Central memory CD8-positive, alpha-beta T cell (primary cell): Measurements from ENCODE around the gene HAPLN3.

ENCODE experiments used
- ATAC-seq: fragments of 150-1000 bp; cut with Tn5 transposase; replicated peaks from 2 replicates; pipeline ENCODE4 v1.10.0; 2022; ENCODE audit warnings: mild to moderate bottlenecking, moderate FRiP score, moderate number of reproducible peaks; ENCODE audit not compliant: poor library complexity, severe bottlenecking; ENCODE audit errors: extremely low read depth
- DNase-seq, 2 donors: peaks; one replicate each; pipeline ENCODE4 v3.0.0; 2021; ENCODE audit warnings: low spot score in 2 of 2
- H3K27ac Mint-ChIP-seq: one replicate; pipeline ENCODE4 v1.8.0; 2022; ENCODE audit warnings: low read depth, mild to moderate bottlenecking, moderate library complexity, mixed read lengths
- H3K27me3 Mint-ChIP-seq: one replicate; pipeline ENCODE4 v1.8.0; 2022; ENCODE audit warnings: mixed read lengths
- H3K36me3 Mint-ChIP-seq: one replicate; pipeline ENCODE4 v1.8.0; 2022; ENCODE audit warnings: mild to moderate bottlenecking, moderate library complexity, mixed read lengths; ENCODE audit not compliant: insufficient read depth
- H3K4me1 Mint-ChIP-seq: one replicate; pipeline ENCODE4 v1.8.0; 2022; ENCODE audit warnings: mixed read lengths
- H3K4me3 Mint-ChIP-seq: one replicate; pipeline ENCODE4 v1.8.0; 2022; ENCODE audit warnings: mild to moderate bottlenecking, moderate library complexity, mixed read lengths
- H3K9me3 Mint-ChIP-seq: one replicate; pipeline ENCODE4 v1.8.0; 2022; ENCODE audit warnings: mixed read lengths

The HAPLN3 gene

GRCh38 chr15:88908123-88908522 lies 12.8 kb upstream of the HAPLN3 start:
- H3K27ac Mint-ChIP-seq = no peak overlapping the region
- peaks cover 21% of the 10 kb centered on the region for H3K4me1 Mint-ChIP-seq
- no peaks in the 10 kb centered on the region for H3K27me3 Mint-ChIP-seq
- no peaks in the 10 kb centered on the region for H3K9me3 Mint-ChIP-seq
- ATAC-seq = no peak
- H3K36me3 Mint-ChIP-seq = no peaks in the 10 kb centered on the region
- DNase-seq = no peak
- H3K4me3 Mint-ChIP-seq = no peak overlapping the region

DNA sequence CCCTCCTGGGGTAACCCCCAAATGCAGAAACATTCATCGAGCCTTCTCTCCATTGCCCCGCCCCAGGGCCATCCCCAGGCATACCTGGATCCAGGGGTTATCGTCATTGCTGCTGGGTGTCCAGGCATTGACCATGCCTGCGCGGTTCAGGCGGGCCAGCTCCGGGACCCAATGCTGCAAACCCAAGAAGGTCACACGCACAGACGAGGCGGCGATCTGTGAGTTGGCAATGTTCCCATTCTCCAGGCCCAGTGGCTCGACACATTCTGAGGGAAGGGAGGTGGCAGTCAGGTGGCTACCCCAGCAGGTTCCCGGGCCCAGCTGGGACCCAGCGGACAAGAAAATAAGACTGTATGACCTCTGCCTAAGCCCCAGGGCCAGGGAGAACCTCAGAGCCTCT lies 11.8 kb upstream of the HAPLN3 start:
- H3K36me3 Mint-ChIP-seq = no peaks in the 10 kb centered on the region
- ATAC-seq (no peak), DNase-seq (no peak)
- peak overlapping the region; percentile 6 for H3K27ac Mint-ChIP-seq
- peaks cover 21% of the 10 kb centered on the region for H3K4me1 Mint-ChIP-seq
- H3K9me3 Mint-ChIP-seq = no peaks in the 10 kb centered on the region
- H3K27me3 Mint-ChIP-seq = no peaks in the 10 kb centered on the region
- no peak overlapping the region for H3K4me3 Mint-ChIP-seq

DNA sequence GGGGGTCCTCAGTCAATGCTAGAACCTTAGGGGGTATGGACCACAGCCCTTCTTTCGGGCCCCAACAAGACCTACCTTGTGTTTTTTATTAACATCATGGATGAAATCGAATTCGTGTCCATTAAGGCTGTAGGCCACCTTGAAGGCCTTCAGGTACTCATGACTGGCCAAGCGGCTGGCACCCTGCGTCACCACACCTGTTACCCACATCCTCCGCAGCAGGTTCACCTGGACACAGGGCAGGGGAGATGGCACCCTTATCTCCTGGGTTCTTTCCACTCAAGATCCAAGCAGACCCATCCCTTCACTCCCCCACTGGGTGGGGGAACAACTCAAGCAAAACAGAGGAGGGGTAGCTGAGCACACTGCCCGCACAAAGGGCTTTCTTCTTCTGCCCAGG lies 11.2 kb upstream of the HAPLN3 start:
- H3K27me3 Mint-ChIP-seq = no peaks in the 10 kb centered on the region
- no peak overlapping the region for H3K4me3 Mint-ChIP-seq
- H3K4me1 Mint-ChIP-seq = peaks cover 21% of the 10 kb centered on the region
- ATAC-seq (no peak), DNase-seq (no peak)
- H3K27ac Mint-ChIP-seq = no peak overlapping the region
- no peaks in the 10 kb centered on the region for H3K9me3 Mint-ChIP-seq
- no peaks in the 10 kb centered on the region for H3K36me3 Mint-ChIP-seq

- DNase-seq (no peak), ATAC-seq (no peak)
- Mint-ChIP-seq H3K9me3 (no peaks in the 10 kb centered on the region), H3K27me3 (no peaks in the 10 kb centered on the region), H3K27ac (no peak overlapping the region), H3K36me3 (no peaks in the 10 kb centered on the region), H3K4me3 (no peak overlapping the region), H3K4me1 (peaks cover 21% of the 10 kb centered on the region)
These were observed 10.8 kb upstream of the HAPLN3 start for GRCh38 chr15:88906130-88906529.

GRCh38 chr15:88905576-88905975 lies 10.2 kb upstream of the HAPLN3 start:
- Mint-ChIP-seq H3K4me1 (peaks cover 16% of the 10 kb centered on the region), H3K36me3 (no peaks in the 10 kb centered on the region), H3K27me3 (no peaks in the 10 kb centered on the region), H3K4me3 (no peak overlapping the region), H3K9me3 (no peaks in the 10 kb centered on the region), H3K27ac (no peak overlapping the region)
- ATAC-seq (no peak), DNase-seq (no peak)

DNA sequence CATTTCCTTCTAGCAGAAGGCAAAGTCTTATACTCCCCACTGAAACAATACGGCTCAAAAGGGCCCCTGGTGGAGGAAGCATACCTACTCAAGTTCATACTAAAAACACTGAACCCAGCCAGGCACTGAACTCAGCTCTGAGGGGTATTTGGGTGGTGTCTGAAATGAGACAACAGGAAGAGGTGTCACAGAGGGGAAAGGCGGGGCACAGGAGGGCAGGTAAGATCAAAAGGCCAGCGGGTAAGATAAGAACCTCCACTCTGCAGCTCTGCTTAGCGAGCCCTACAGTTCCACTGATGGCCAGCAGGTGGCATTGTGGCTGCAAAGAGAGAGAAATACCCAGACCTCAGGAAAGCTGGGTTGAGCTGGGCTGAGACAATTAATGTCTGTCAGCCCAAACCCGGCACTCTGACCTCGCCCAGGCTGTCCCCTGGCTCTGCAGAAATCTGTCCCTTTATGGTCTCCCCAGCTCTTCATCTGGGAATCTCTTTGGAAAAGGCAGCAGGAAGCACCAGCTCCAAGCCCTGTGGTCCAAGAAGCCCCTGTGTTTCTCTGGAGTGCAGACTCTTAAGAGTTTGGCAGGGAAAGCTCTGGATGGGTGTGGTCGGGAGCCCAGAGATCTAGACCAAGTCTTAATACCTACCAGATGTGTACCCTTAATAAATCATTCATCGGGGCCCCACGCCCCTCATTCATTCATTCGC lies 9.4 kb upstream of the HAPLN3 start:
- Mint-ChIP-seq H3K4me1 (peaks cover 16% of the 10 kb centered on the region), H3K27me3 (no peaks in the 10 kb centered on the region), H3K9me3 (no peaks in the 10 kb centered on the region), H3K36me3 (no peaks in the 10 kb centered on the region), H3K4me3 (peak overlapping the region; percentile 49), H3K27ac (peak overlapping the region; percentile 87)
- ATAC-seq (peak; percentile 99), DNase-seq (peak; percentile 90 to 93)

GRCh38 chr15:88904257-88904623 lies 8.9 kb upstream of the HAPLN3 start:
- Mint-ChIP-seq H3K4me1 (peaks cover 16% of the 10 kb centered on the region), H3K36me3 (no peaks in the 10 kb centered on the region), H3K4me3 (peak overlapping the region; percentile 49), H3K9me3 (no peaks in the 10 kb centered on the region), H3K27me3 (no peaks in the 10 kb centered on the region), H3K27ac (peak overlapping the region; percentile 87)
- no peak for ATAC-seq
- no peak for DNase-seq

- Mint-ChIP-seq H3K27me3 (no peaks in the 10 kb centered on the region), H3K9me3 (no peaks in the 10 kb centered on the region), H3K4me3 (no peak overlapping the region), H3K4me1 (peaks cover 16% of the 10 kb centered on the region), H3K36me3 (no peaks in the 10 kb centered on the region), H3K27ac (no peak overlapping the region)
- ATAC-seq = no peak
- DNase-seq = no peak
These were observed 7.5 kb upstream of the HAPLN3 start for GRCh38 chr15:88902846-88903245.

- no peaks in the 10 kb centered on the region for H3K9me3 Mint-ChIP-seq
- no peaks in the 10 kb centered on the region for H3K27me3 Mint-ChIP-seq
- H3K4me1 Mint-ChIP-seq = peaks cover 21% of the 10 kb centered on the region
- H3K4me3 Mint-ChIP-seq = no peak overlapping the region
- no peak for ATAC-seq
- peak overlapping the region; percentile 73 for H3K27ac Mint-ChIP-seq
- no peaks in the 10 kb centered on the region for H3K36me3 Mint-ChIP-seq
- DNase-seq = no peak
These were observed 7.0 kb upstream of the HAPLN3 start for GRCh38 chr15:88902221-88902835.

DNA sequence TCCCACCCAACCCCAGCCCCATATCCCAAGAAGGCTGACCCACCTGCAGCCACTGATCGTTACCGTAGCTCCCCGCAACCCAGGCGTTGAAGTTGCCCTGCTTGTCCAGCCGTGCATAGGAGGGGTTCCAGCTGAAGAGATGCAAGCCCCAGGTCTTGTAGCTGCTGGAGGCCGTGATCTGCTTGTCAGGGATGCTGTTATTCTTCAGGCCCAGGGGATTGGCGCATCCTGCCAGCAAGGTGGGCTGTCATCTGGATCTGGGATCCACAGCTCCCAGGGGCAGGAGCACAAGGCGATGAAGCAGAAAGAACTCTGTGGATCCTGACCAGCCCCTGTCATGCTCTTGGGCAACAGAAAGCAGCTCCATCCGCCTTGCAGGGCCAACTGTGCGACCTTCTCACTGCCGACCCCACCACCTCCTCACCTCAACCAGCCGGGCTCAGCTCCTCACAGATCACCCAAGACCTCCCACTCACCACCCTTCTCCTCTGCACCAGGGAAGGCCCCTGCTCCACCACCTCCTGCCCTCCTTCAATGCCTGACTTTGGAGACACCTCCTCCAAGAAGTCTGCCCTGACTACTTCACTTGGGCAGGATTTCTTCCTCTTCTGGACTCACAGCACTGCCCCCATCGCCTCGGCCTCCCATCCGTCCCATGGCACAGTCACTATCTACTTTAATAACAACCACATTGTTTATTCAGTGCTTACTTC lies 6.3 kb upstream of the HAPLN3 start:
- H3K27ac Mint-ChIP-seq = peak overlapping the region; percentile 73
- no peaks in the 10 kb centered on the region for H3K9me3 Mint-ChIP-seq
- no peaks in the 10 kb centered on the region for H3K36me3 Mint-ChIP-seq
- peaks cover 25% of the 10 kb centered on the region for H3K4me1 Mint-ChIP-seq
- no peaks in the 10 kb centered on the region for H3K27me3 Mint-ChIP-seq
- ATAC-seq (no peak), DNase-seq (no peak)
- H3K4me3 Mint-ChIP-seq = no peak overlapping the region

- ATAC-seq (no peak), DNase-seq (no peak)
- no peaks in the 10 kb centered on the region for H3K36me3 Mint-ChIP-seq
- no peaks in the 10 kb centered on the region for H3K27me3 Mint-ChIP-seq
- H3K4me1 Mint-ChIP-seq = peaks cover 28% of the 10 kb centered on the region
- no peaks in the 10 kb centered on the region for H3K9me3 Mint-ChIP-seq
- H3K4me3 Mint-ChIP-seq = no peak overlapping the region
- no peak overlapping the region for H3K27ac Mint-ChIP-seq
These were observed 5.7 kb upstream of the HAPLN3 start for GRCh38 chr15:88900982-88901418.

GRCh38 chr15:88900309-88900981 lies 5.1 kb upstream of the HAPLN3 start:
- no peak for ATAC-seq
- Mint-ChIP-seq H3K36me3 (no peaks in the 10 kb centered on the region), H3K27me3 (peaks cover 5% of the 10 kb centered on the region), H3K9me3 (no peaks in the 10 kb centered on the region), H3K27ac (no peak overlapping the region), H3K4me1 (peaks cover 32% of the 10 kb centered on the region), H3K4me3 (no peak overlapping the region)
- no peak for DNase-seq
